ENCODE data around the gene PDE7B. TPM values are rescaled to one million over a fixed set of nuclear protein-coding genes. Genes with fewer than 3 reads are reported as not detected.
A peak's percentile ranks its signal among the peaks of the same experiment; 100 is the strongest.

Gene PDE7B
- total RNA-seq, 4 donors from 2014 or later: 2.9 to 23.6 (median 5.2) TPM

GRCh38 chr6:136036601-136037000, 185.1 kb downstream of the PDE7B start:
- TF ChIP-seq POLR2AphosphoS5 (IDR thresholded peaks at IDR 0.05) (no peak), EP300 (IDR thresholded peaks at IDR 0.05) (no peak)
- H3K9me3 ChIP-seq: no peaks in the 10 kb centered on the region
- no peak for ATAC-seq
- no peaks in the 10 kb centered on the region for H3K27me3 ChIP-seq
- H3K27ac ChIP-seq: peak overlapping the region in 3 of 4 donors; percentile 78 to 79 (median 79)
- 65 to 68% methylated on average over 3 to 4 of the region's 4 CpGs for WGBS, 2 donors (ENCODE audit: low coverage in 1 of 2)
- peaks cover 0 to 47% (median 11%) of the 10 kb centered on the region in 3 donors for H3K4me1 ChIP-seq
- no peak overlapping the region for H3K4me3 ChIP-seq
- H3K36me3 ChIP-seq: no peaks in the 10 kb centered on the region

- H3K9me3 ChIP-seq: no peaks in the 10 kb centered on the region
- H3K27me3 ChIP-seq: no peaks in the 10 kb centered on the region
- TF ChIP-seq POLR2A (IDR thresholded peaks at IDR 0.05) (no peak), POLR2AphosphoS5 (IDR thresholded peaks at IDR 0.05) (peak; percentile 9), EP300 (IDR thresholded peaks at IDR 0.05) (no peak), CTCF (IDR thresholded peaks at IDR 0.05) (no peak)
- peak overlapping the region in 1 of 2 donors; percentile 48 for H3K4me3 ChIP-seq
- no peaks in the 10 kb centered on the region for H3K36me3 ChIP-seq
- peak overlapping the region; percentile 4 to 79 (median 78) for H3K27ac ChIP-seq
- H3K4me1 ChIP-seq: peaks cover 0 to 47% (median 11%) of the 10 kb centered on the region in 3 donors
- no peak for ATAC-seq
- 0 to 26% methylated on average over 1 to 7 of the region's 8 CpGs for WGBS, 2 donors (ENCODE audit: low coverage in 1 of 2)
Measured at GRCh38 chr6:136037242-136037875, 185.9 kb downstream of the PDE7B start.

- ATAC-seq: peak; percentile 17
- Histone ChIP-seq H3K9me3 (no peaks in the 10 kb centered on the region), H3K27ac (peak overlapping the region; percentile 4 to 79 (median 78)), H3K27me3 (no peaks in the 10 kb centered on the region), H3K36me3 (no peaks in the 10 kb centered on the region), H3K4me1 (peaks cover 0 to 47% (median 11%) of the 10 kb centered on the region in 3 donors), H3K4me3 (peak overlapping the region; percentile 6 to 48)
- peak in 1 of 4 experiments; percentile 50 for TF ChIP-seq CTCF (IDR thresholded peaks at IDR 0.05)
- TF ChIP-seq POLR2AphosphoS5 (IDR thresholded peaks at IDR 0.05): no peak
- WGBS, 2 donors (ENCODE audit: low coverage in 1 of 2): 0 to 8% methylated on average over 3 to 5 of the region's 13 CpGs
Measured at GRCh38 chr6:136037876-136038460, 186.5 kb downstream of the PDE7B start.

- TF ChIP-seq POLR2AphosphoS5 (IDR thresholded peaks at IDR 0.05) (no peak), POLR2A (IDR thresholded peaks at IDR 0.05) (no peak), EP300 (IDR thresholded peaks at IDR 0.05) (no peak), CTCF (IDR thresholded peaks at IDR 0.05) (no peak)
- H3K4me1 ChIP-seq: peaks cover 0 to 47% (median 11%) of the 10 kb centered on the region in 3 donors
- no peak for ATAC-seq
- no peaks in the 10 kb centered on the region for H3K9me3 ChIP-seq
- no peaks in the 10 kb centered on the region for H3K36me3 ChIP-seq
- peak overlapping the region; percentile 6 to 48 for H3K4me3 ChIP-seq
- no peaks in the 10 kb centered on the region for H3K27me3 ChIP-seq
- peak overlapping the region; percentile 1 to 79 (median 78) for H3K27ac ChIP-seq
Measured at GRCh38 chr6:136038531-136038930, 187.0 kb downstream of the PDE7B start.

- ATAC-seq: no peak
- 23 to 34% methylated on average over 3 to 4 of the region's 4 CpGs for WGBS, 2 donors (ENCODE audit: low coverage in 1 of 2)
- H3K36me3 ChIP-seq: no peaks in the 10 kb centered on the region
- H3K4me3 ChIP-seq: peak overlapping the region; percentile 6 to 48
- TF ChIP-seq EP300 (IDR thresholded peaks at IDR 0.05): no peak
- TF ChIP-seq CTCF (IDR thresholded peaks at IDR 0.05): no peak
- no peak for TF ChIP-seq POLR2A (IDR thresholded peaks at IDR 0.05)
- TF ChIP-seq POLR2AphosphoS5 (IDR thresholded peaks at IDR 0.05): no peak
- peaks cover 0 to 53% (median 11%) of the 10 kb centered on the region in 3 donors for H3K4me1 ChIP-seq
- no peaks in the 10 kb centered on the region for H3K9me3 ChIP-seq
- H3K27me3 ChIP-seq: no peaks in the 10 kb centered on the region
- H3K27ac ChIP-seq: peak overlapping the region; percentile 1 to 79 (median 60)
Measured at GRCh38 chr6:136039185-136039584, 187.7 kb downstream of the PDE7B start.
